GM19468 (cell line): ENCODE data around the gene TMPRSS6.

ENCODE experiments used
- ATAC-seq: cut with Tn5 transposase; IDR thresholded peaks from one replicate; pipeline ENCODE4 v1.9.1; 2021; ENCODE audit warnings: mild to moderate bottlenecking, moderate library complexity, moderate number of reproducible peaks; ENCODE audit not compliant: unreplicated experiment; ENCODE audit errors: extremely low read depth

The TMPRSS6 gene

GRCh38 chr22:37018815-37019308, 90.7 kb downstream of the TMPRSS6 start:
- ATAC-seq = no peak

GRCh38 chr22:37018086-37018814, 91.3 kb downstream of the TMPRSS6 start:
- ATAC-seq = no peak

- no peak for ATAC-seq
Observed at GRCh38 chr22:37017356-37017755, 92.2 kb downstream of the TMPRSS6 start.

- ATAC-seq = no peak
Observed at GRCh38 chr22:37016134-37016910, 93.2 kb downstream of the TMPRSS6 start.

- no peak for ATAC-seq
Observed at GRCh38 chr22:37015587-37015878, 94.0 kb downstream of the TMPRSS6 start.
